GM19238 (cell line): ENCODE measurements around the gene ADGRA3.
"Not testable (repeated sequence)": the region's sequence is repeated elsewhere in the genome, so short reads cannot be mapped to it uniquely, and the experiment has no call there.

Source experiments
- DNase-seq: peaks from one replicate; pipeline ENCODE4 v3.0.0; 2011; ENCODE audit warnings: low spot score; ENCODE audit not compliant: insufficient read length

Gene ADGRA3

DNA sequence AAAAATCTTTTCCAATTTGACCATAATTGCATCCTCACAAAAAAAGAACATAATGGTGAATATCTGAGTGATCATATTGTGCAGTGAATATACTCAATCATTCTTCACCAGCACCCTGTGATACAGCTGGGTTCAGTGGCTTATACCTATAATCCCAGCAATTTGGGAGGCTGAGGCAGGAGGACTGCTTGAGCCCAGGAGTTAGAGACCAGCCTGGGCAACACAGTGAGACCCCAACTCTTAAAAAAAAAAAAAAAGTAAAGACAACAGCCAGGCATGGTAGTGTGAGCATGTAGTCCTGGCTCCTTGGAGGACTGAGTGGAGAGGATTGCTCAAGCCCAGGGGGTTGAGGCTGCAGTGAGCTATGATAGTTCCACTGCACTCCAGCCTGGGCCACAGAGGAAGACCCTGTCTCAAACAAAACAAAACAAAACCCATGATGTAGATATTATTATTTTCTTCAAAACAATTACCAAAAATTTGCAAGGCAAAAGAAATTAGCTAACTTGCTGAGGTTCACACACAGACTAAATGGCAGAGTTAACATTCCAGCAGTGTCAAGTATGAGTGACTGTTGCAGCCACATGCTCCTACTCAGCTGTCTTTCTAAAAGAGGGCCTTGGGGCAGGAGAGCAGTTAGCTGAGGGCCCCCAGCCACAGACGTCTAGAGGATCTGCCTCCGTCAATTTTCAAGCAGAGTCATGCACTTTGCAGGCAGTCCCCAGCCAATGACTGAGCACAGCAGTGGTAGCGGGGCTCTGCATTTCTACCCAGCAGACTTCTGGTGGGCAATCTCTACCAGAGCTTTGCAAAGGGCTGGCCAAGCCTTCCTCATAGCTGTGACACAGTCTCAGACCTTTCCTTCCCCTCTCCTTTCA, 33.4 kb downstream of the ADGRA3 start:
- DNase-seq: no peak

- DNase-seq: no peak
Observed at GRCh38 chr4:22480675-22481327, 35.1 kb downstream of the ADGRA3 start.

- no peak for DNase-seq
Observed at GRCh38 chr4:22478426-22478825, 37.4 kb downstream of the ADGRA3 start.

GRCh38 chr4:22477813-22478182, 38.1 kb downstream of the ADGRA3 start:
- no peak for DNase-seq

- DNase-seq: no peak
Observed at GRCh38 chr4:22477136-22477812, 38.6 kb downstream of the ADGRA3 start.

DNA sequence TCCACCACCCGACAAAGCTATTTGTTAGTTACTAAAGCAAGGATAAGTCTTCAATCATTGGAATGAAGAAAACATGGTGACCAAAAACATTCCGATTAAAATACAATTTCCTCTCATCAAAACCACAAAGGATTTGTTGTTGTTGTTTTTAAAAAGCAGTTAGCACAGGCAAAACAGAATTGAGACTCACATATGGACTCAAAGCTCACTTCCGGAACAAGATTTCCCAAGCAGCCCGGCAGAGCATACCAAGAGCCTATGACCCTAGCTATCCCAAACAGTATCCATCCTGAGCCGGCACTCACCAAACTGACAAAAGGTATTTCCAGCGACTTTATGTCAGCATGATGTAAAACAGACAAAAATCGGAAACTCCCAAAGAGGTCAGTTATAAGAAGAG, 39.9 kb downstream of the ADGRA3 start:
- no peak for DNase-seq

DNA sequence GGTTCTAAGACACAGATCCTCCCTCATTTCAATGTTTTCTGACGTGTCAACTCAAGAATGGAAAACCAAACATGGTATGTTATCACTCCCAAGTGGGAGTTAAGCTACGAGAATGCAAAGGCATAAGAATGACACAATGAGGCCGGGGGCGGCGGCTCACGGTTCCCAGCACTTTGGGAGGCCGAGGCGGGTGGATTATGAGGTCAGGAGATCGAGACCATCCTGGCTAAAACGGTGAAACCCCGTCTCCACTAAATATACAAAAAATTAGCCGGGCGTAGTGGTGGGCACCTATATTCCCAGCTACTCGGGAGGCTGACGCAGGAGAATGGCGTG, 40.6 kb downstream of the ADGRA3 start:
- not testable (repeated sequence) for DNase-seq

- no peak for DNase-seq
Observed at GRCh38 chr4:22474636-22475310, 41.1 kb downstream of the ADGRA3 start.

- DNase-seq: no peak
Observed at GRCh38 chr4:22473268-22473667, 42.6 kb downstream of the ADGRA3 start.

- DNase-seq: no peak
Observed at GRCh38 chr4:22471999-22472461, 43.8 kb downstream of the ADGRA3 start.

DNA sequence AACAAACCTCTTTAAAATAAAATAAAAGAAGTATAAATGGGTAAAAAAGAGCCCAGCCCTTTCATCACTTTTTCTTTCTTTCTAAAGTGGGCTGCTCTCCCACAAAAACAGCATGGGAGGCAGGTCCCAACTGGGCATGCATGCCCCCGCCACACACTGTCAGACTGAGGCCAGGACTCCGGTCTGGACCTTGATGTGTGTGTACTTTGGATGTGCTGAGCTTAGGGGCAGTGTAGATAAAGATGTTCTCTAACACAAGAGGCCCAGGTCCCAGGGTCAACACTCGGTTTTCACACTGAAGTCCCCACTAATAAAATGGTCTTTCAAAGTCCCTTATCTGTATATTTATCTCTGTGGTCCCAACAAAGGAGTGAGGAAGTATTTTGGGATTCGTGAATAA, 44.4 kb downstream of the ADGRA3 start:
- no peak for DNase-seq

- DNase-seq: no peak
Observed at GRCh38 chr4:22466581-22466980, 49.3 kb downstream of the ADGRA3 start.

DNA sequence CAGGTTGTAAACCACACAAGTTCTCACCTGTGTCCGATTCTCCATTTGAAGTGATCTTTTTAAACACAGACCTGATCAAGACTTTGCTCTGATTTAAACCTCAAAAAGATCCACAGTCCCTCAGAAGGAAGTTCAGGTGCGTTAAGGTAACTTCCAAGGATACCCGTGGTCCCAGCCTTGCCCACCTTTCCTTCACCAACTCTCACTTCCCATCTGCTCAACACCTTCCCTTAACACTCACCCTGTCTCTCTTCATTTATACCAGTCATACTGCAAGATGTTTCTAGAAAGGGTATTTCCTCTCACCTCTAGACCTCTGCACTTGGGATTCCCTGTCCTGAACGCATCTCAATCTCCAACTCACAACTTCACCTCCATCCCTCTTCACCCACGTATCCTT, 49.9 kb downstream of the ADGRA3 start:
- DNase-seq: no peak

DNA sequence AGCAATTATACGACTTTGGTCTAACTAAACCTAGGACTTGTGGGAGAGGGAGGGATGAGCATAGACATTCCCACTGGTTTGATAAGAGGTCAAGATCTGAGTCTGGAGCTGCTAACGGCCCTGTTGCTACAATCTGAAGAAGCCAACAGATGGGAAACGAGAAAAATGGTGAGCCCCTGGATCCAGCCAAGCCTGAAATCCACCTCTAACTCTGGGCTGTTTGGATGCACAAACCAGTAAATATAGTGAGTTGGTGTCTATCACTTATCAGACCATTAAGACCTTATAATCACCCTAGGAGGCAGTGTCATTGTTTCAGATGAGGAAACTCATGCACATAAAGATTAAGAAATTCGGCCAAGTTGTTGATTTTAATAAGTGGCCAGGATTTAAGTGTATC, 50.5 kb downstream of the ADGRA3 start:
- DNase-seq: no peak

DNA sequence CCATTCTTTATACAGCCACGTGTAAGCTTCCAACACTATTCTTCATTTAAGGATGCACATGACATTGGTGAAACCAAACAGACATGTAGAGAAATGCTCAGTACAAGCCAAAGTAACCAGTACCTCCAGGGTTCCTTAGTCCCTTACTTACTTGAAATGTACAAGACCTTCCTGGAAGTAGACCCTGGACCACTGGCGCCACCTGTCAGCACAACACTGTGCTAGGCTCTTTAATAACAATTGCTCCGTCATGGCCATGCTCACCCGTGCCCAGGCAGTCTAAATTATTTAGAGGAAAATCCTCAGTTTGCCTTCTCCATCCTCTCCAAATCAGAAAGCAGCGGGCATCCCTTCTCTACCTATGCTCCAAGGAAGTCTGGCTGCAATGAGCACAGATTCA, 52.7 kb downstream of the ADGRA3 start:
- no peak for DNase-seq

- DNase-seq: no peak
Observed at GRCh38 chr4:22462688-22463087, 53.2 kb downstream of the ADGRA3 start.

GRCh38 chr4:22460266-22460665, 55.6 kb downstream of the ADGRA3 start:
- no peak for DNase-seq

- no peak for DNase-seq
Observed at GRCh38 chr4:22458098-22458497, 57.8 kb downstream of the ADGRA3 start.

DNA sequence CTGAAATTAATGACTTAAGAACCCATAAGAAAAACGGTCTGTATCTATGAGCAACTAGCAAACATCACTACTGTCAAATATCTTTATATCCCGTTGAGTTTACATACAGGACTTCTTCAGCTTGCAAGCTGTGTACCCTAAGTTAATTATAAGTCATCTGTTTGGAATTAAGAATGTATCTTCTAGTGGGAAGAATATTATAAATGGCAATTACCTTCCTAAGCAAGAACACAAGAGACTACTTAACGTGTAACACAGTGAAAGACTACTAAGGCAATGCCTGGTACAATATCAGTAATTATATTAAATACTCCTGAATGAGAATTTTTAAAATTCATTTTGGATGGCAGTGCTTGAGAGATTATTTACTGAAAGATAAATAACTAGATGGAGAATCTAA, 58.5 kb downstream of the ADGRA3 start:
- no peak for DNase-seq

- no peak for DNase-seq
Observed at GRCh38 chr4:22456291-22456690, 59.6 kb downstream of the ADGRA3 start.

- DNase-seq: no peak
Observed at GRCh38 chr4:22454955-22455354, 60.9 kb downstream of the ADGRA3 start.
